ENCODE results near the gene ADCY2.
A peak's percentile ranks its signal among the peaks of the same experiment; 100 is the strongest.

Gene ADCY2

GRCh38 chr5:7395947-7396712, at the start of gene ADCY2:
ADCY2 (plus strand) TSS chr5:7396138; CDS start chr5:7396297, 159 bp downstream.
- no peak for DNase-seq

GRCh38 chr5:7347377-7347776, 48.6 kb upstream of the ADCY2 start:
- no peak for DNase-seq

- DNase-seq, result no peak
These were observed 47.6 kb upstream of the ADCY2 start for GRCh38 chr5:7348168-7348854.

- no peak for DNase-seq
These were observed 34.3 kb upstream of the ADCY2 start for GRCh38 chr5:7361593-7361992.

GRCh38 chr5:7363067-7363677, 32.8 kb upstream of the ADCY2 start:
- no peak for DNase-seq

GRCh38 chr5:7364226-7364875, 31.6 kb upstream of the ADCY2 start:
- DNase-seq, result no peak

GRCh38 chr5:7367780-7368179, 28.2 kb upstream of the ADCY2 start:
- DNase-seq, result no peak

GRCh38 chr5:7372399-7372798, 23.5 kb upstream of the ADCY2 start:
- no peak for DNase-seq

- no peak for DNase-seq
These were observed 21.8 kb upstream of the ADCY2 start for GRCh38 chr5:7374186-7374585.

GRCh38 chr5:7375457-7375856, 20.5 kb upstream of the ADCY2 start:
- no peak for DNase-seq

- no peak for DNase-seq
These were observed 19.1 kb upstream of the ADCY2 start for GRCh38 chr5:7376871-7377270.

GRCh38 chr5:7377761-7378160, 18.2 kb upstream of the ADCY2 start:
- no peak for DNase-seq

- DNase-seq, result no peak
These were observed 13.3 kb upstream of the ADCY2 start for GRCh38 chr5:7382588-7382987.

GRCh38 chr5:7385681-7386080, 10.3 kb upstream of the ADCY2 start:
- no peak for DNase-seq

GRCh38 chr5:7388553-7388952, 7.4 kb upstream of the ADCY2 start:
- no peak for DNase-seq

- no peak for DNase-seq
These were observed 4.7 kb upstream of the ADCY2 start for GRCh38 chr5:7391215-7391614.

- peak in 1 of 2 experiments; percentile 34 for DNase-seq
These were observed 3.9 kb upstream of the ADCY2 start for GRCh38 chr5:7391814-7392692.

GRCh38 chr5:7392693-7393024, 3.3 kb upstream of the ADCY2 start:
- no peak for DNase-seq

- DNase-seq, result no peak
These were observed 1.8 kb upstream of the ADCY2 start for GRCh38 chr5:7393921-7394799.

- no peak for DNase-seq
These were observed 978 bp upstream of the ADCY2 start for GRCh38 chr5:7394889-7395431.

- no peak for DNase-seq
These were observed 449 bp upstream of the ADCY2 start for GRCh38 chr5:7395432-7395946.

All from NCI-H187 (cell line).